Effector memory CD4-positive, alpha-beta T cell (primary cell): ENCODE data around the gene MON1A.
"Not testable (repeated sequence)": the region's sequence is repeated elsewhere in the genome, so short reads cannot be mapped to it uniquely, and the experiment has no call there.

Experiments
- DNase-seq, 3 donors: peaks; one replicate each; pipeline ENCODE4 v3.0.0-alpha.2; 2020
- H3K27ac ChIP-seq: 2 replicates; pipeline ENCODE4 v1.7.0; 2013; ENCODE audit warnings: mild to moderate bottlenecking, low read length, moderate library complexity; ENCODE audit not compliant: insufficient read depth, poor library complexity, severe bottlenecking
- H3K27me3 ChIP-seq: replicated peaks from 2 replicates; pipeline ENCODE4 v1.7.0; 2013; ENCODE audit warnings: mild to moderate bottlenecking, low read length; ENCODE audit not compliant: insufficient read depth, control insufficient read depth, poor library complexity, severe bottlenecking
- H3K36me3 ChIP-seq: 2 replicates; pipeline ENCODE4 v1.7.0; 2013; ENCODE audit warnings: mild to moderate bottlenecking, low read length, moderate library complexity; ENCODE audit not compliant: control insufficient read depth, insufficient read depth
- H3K4me1 ChIP-seq: 2 replicates; pipeline ENCODE4 v1.7.0; 2013; ENCODE audit warnings: low read length, mild to moderate bottlenecking; ENCODE audit not compliant: control insufficient read depth, insufficient read depth, poor library complexity, severe bottlenecking
- H3K4me3 ChIP-seq: 2 replicates; pipeline ENCODE4 v1.7.0; 2013; ENCODE audit warnings: low read length, low read depth, mild to moderate bottlenecking; ENCODE audit not compliant: insufficient read depth, poor library complexity, severe bottlenecking
- H3K9me3 ChIP-seq: 2 replicates; pipeline ENCODE4 v1.7.0; 2013; ENCODE audit warnings: mild to moderate bottlenecking, low read length, moderate library complexity; ENCODE audit not compliant: control insufficient read depth

Gene MON1A

GRCh38 chr3:49940667-49941249 lies 11.1 kb upstream of the MON1A start:
- peaks cover 10% of the 10 kb centered on the region for H3K4me1 ChIP-seq
- no peaks in the 10 kb centered on the region for H3K36me3 ChIP-seq
- no peaks in the 10 kb centered on the region for H3K27me3 ChIP-seq
- H3K27ac ChIP-seq: peak overlapping the region; percentile 93
- peak overlapping the region; percentile 73 for H3K4me3 ChIP-seq
- DNase-seq: no peak
- H3K9me3 ChIP-seq: no peaks in the 10 kb centered on the region

- Histone ChIP-seq H3K27me3 (no peaks in the 10 kb centered on the region), H3K36me3 (no peaks in the 10 kb centered on the region), H3K4me3 (peak within 1 kb of the TSS; percentile 73), H3K4me1 (peaks cover 10% of the 10 kb centered on the region), H3K27ac (peak within 1 kb of the TSS; percentile 93), H3K9me3 (no peaks in the 10 kb centered on the region)
- peak; percentile 86 to 90 (median 90) for DNase-seq
Measured at GRCh38 chr3:49939858-49940666, 10.5 kb upstream of the MON1A start, which contains the start of gene RBM6. TSS of gene RBM6 (plus strand) at chr3:49940150. CDS start at chr3:49962642, 22,492 bp downstream.

GRCh38 chr3:49937090-49937489 lies 7.5 kb upstream of the MON1A start:
- no peak for DNase-seq
- no peaks in the 10 kb centered on the region for H3K9me3 ChIP-seq
- H3K27me3 ChIP-seq: no peaks in the 10 kb centered on the region
- H3K4me3 ChIP-seq: no peak overlapping the region
- no peak overlapping the region for H3K27ac ChIP-seq
- H3K36me3 ChIP-seq: no peaks in the 10 kb centered on the region
- peaks cover 7% of the 10 kb centered on the region for H3K4me1 ChIP-seq

- not testable (repeated sequence) for DNase-seq, H3K4me3 ChIP-seq, H3K27me3 ChIP-seq, H3K9me3 ChIP-seq, H3K36me3 ChIP-seq, H3K27ac ChIP-seq, H3K4me1 ChIP-seq
Measured at GRCh38 chr3:49932281-49932680, 2.7 kb upstream of the MON1A start.

- H3K27ac ChIP-seq: no peak overlapping the region
- no peaks in the 10 kb centered on the region for H3K27me3 ChIP-seq
- H3K9me3 ChIP-seq: no peaks in the 10 kb centered on the region
- H3K4me3 ChIP-seq: no peak overlapping the region
- DNase-seq: no peak
- no peaks in the 10 kb centered on the region for H3K36me3 ChIP-seq
- peaks cover 9% of the 10 kb centered on the region for H3K4me1 ChIP-seq
Measured at GRCh38 chr3:49930922-49931321, 1.3 kb upstream of the MON1A start.

- no peaks in the 10 kb centered on the region for H3K27me3 ChIP-seq
- H3K27ac ChIP-seq: peak overlapping the region; percentile 82
- H3K36me3 ChIP-seq: no peaks in the 10 kb centered on the region
- H3K9me3 ChIP-seq: no peaks in the 10 kb centered on the region
- H3K4me1 ChIP-seq: peaks cover 9% of the 10 kb centered on the region
- H3K4me3 ChIP-seq: peak overlapping the region; percentile 84
- no peak for DNase-seq
Measured at GRCh38 chr3:49930168-49930690, 618 bp upstream of the MON1A start.

- no peak overlapping the region for H3K27ac ChIP-seq
- no peaks in the 10 kb centered on the region for H3K9me3 ChIP-seq
- peaks cover 9% of the 10 kb centered on the region for H3K4me1 ChIP-seq
- DNase-seq: no peak
- no peak overlapping the region for H3K4me3 ChIP-seq
- no peaks in the 10 kb centered on the region for H3K36me3 ChIP-seq
- no peaks in the 10 kb centered on the region for H3K27me3 ChIP-seq
Measured at GRCh38 chr3:49928481-49929017, 1.1 kb downstream of the MON1A start.

DNA sequence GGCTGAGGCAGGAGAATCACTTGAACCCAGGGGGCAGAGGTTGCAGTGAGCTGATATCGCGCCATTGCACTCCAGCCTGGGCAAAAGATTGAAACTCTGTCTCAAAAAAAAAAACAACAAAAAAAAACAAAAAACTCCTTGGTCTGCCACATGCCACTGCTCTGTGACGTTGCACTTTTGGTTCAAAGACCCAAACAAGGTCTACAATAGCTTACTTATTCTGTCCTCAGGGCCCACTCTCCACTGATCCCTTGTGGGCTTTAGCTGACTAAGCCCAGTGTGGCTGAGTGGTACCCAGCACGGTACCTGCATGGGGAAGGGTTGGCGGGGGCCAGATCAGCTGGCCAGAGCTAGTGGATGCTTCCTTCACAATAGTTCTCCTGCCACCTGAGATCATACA lies 1.8 kb downstream of the MON1A start:
- Histone ChIP-seq H3K4me1 (peaks cover 9% of the 10 kb centered on the region), H3K4me3 (no peak overlapping the region)

DNA sequence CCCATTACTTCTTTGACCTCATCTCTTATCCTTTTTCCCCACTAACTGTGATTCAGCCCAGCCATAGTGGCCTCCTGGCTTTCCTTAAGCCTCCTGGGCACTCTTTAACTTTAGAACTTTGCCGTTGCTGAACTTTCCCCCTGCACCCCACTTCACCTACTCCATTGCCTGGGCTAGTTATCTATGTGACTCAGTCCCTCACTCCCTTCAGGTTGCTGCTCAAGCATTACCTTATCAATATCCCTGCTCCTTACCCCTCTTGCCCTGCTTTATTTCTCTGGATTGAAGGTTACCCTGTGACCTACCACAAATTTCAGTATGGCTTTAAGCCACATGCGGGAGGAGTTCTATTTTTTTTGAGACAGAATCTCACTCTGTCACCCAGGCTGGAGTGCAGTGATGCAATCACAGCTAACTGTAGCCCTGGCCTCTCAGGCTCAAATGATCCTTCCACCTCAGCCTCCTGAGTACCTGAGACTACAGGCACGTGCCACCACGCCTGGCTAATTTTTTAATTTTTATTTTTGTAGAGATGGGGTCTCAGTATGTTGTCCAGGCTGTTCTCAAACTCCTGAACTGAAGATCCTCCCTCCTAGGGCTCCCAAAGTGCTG lies 3.4 kb downstream of the MON1A start:
- H3K27me3 ChIP-seq: no peaks in the 10 kb centered on the region
- H3K4me3 ChIP-seq: no peak overlapping the region
- peaks cover 9% of the 10 kb centered on the region for H3K4me1 ChIP-seq
- H3K9me3 ChIP-seq: no peaks in the 10 kb centered on the region
- DNase-seq: no peak
- no peak overlapping the region for H3K27ac ChIP-seq
- H3K36me3 ChIP-seq: no peaks in the 10 kb centered on the region

More for the DNA sequence above, 1.8 kb downstream of the MON1A start:
- Histone ChIP-seq H3K27me3 (no peaks in the 10 kb centered on the region), H3K9me3 (no peaks in the 10 kb centered on the region), H3K36me3 (no peaks in the 10 kb centered on the region), H3K27ac (no peak overlapping the region)
- DNase-seq: no peak
